B cell (primary cell): ENCODE results near the gene FNDC10.

ENCODE experiments used
- EZH2 ChIP-seq: IDR thresholded peaks from 2 replicates; pipeline ENCODE4 v1.6.1; 2012; ENCODE audit warnings: borderline replicate concordance, low read depth, mild to moderate bottlenecking, moderate library complexity, low read length; ENCODE audit not compliant: insufficient read depth, poor library complexity, severe bottlenecking
- TF ChIP-seq, protein P1 (sequence below): fragments of 200-600 bp; IDR thresholded peaks from one replicate; pipeline ENCODE4 v1.8.0; 2022; ENCODE audit warnings: antibody characterized with exemption, mild to moderate bottlenecking

- TF ChIP-seq, protein P1, sequence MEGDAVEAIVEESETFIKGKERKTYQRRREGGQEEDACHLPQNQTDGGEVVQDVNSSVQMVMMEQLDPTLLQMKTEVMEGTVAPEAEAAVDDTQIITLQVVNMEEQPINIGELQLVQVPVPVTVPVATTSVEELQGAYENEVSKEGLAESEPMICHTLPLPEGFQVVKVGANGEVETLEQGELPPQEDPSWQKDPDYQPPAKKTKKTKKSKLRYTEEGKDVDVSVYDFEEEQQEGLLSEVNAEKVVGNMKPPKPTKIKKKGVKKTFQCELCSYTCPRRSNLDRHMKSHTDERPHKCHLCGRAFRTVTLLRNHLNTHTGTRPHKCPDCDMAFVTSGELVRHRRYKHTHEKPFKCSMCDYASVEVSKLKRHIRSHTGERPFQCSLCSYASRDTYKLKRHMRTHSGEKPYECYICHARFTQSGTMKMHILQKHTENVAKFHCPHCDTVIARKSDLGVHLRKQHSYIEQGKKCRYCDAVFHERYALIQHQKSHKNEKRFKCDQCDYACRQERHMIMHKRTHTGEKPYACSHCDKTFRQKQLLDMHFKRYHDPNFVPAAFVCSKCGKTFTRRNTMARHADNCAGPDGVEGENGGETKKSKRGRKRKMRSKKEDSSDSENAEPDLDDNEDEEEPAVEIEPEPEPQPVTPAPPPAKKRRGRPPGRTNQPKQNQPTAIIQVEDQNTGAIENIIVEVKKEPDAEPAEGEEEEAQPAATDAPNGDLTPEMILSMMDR, result no peak
- TF ChIP-seq EZH2, result no peak
Measured at GRCh38 chr1:1577367-1578011, 22.4 kb downstream of the FNDC10 start.
